Activated naive CD4-positive, alpha-beta T cell treated with anti-CD3 and anti-CD28 coated beads, Interleukin-2, amount 10 ng/mL, durations not matched to agents 7 days and 5 days (primary cell): ENCODE data around the gene GRIA1.
"Not testable (repeated sequence)": the region's sequence is repeated elsewhere in the genome, so short reads cannot be mapped to it uniquely, and the experiment has no call there.

Experiments used
- CTCF ChIA-PET: fragments of 350-600 bp; sonication (Branson Sonifier 250); formaldehyde crosslinking; loops from one replicate; lab custom pipeline; 2021; ENCODE audit warnings: antibody characterized with exemption; lab: Charles Lee
- DNase-seq: peaks from one replicate; pipeline ENCODE4 v3.0.0-alpha.2; 2020
- H3K27ac Mint-ChIP-seq: one replicate; pipeline ENCODE4 v1.8.0; 2021; ENCODE audit warnings: mild to moderate bottlenecking, moderate library complexity, mixed read lengths
- H3K27me3 Mint-ChIP-seq: one replicate; pipeline ENCODE4 v1.8.0; 2021; ENCODE audit warnings: mild to moderate bottlenecking, mixed read lengths
- H3K36me3 Mint-ChIP-seq: one replicate; pipeline ENCODE4 v1.8.0; 2021; ENCODE audit warnings: mixed read lengths
- H3K4me1 Mint-ChIP-seq: one replicate; pipeline ENCODE4 v1.8.0; 2021; ENCODE audit warnings: mixed read lengths
- H3K4me3 Mint-ChIP-seq: one replicate; pipeline ENCODE4 v1.8.0; 2021; ENCODE audit warnings: mild to moderate bottlenecking, moderate library complexity, mixed read lengths
- H3K9me3 Mint-ChIP-seq: one replicate; pipeline ENCODE4 v1.8.0; 2021; ENCODE audit warnings: mixed read lengths

Gene GRIA1

GRCh38 chr5:153862906-153863305, 372.4 kb downstream of the GRIA1 start:
- DNase-seq, H3K4me3 Mint-ChIP-seq, CTCF ChIA-PET, H3K9me3 Mint-ChIP-seq, H3K27me3 Mint-ChIP-seq, H3K27ac Mint-ChIP-seq, H3K36me3 Mint-ChIP-seq, H3K4me1 Mint-ChIP-seq: not testable (repeated sequence)
